Gastroesophageal sphincter (tissue), 4 donors: ENCODE data around the gene MMP14. TPM values are rescaled to one million over a fixed set of nuclear protein-coding genes. Genes with fewer than 3 reads are reported as not detected.
A peak's percentile ranks its signal among the peaks of the same experiment; 100 is the strongest.

Source experiments
- ATAC-seq: fragments of 150-250 bp; one replicate; pipeline ENCODE4 v1.9.1; 2016; ENCODE audit warnings: mild to moderate bottlenecking, moderate library complexity
- H3K27ac ChIP-seq, 4 donors: fragments of 200-600 bp; sonication (generic) in 3 of 4; 1 replicate in 3 of 4; 2 replicates in 1 of 4; pipeline ENCODE4 v1.5.1; 2016 to 2019
- H3K27me3 ChIP-seq: fragments of 200-600 bp; sonication (generic); one replicate; pipeline ENCODE4 v1.5.1; 2019
- H3K36me3 ChIP-seq, 2 donors: fragments of 200-600 bp; sonication (generic); one replicate each; pipeline ENCODE4 v1.5.1; 2019; ENCODE audit warnings: control low read depth in 1 of 2
- H3K4me1 ChIP-seq, 3 donors: fragments of 200-600 bp; sonication (generic); 1 replicate in 2 of 3; 2 replicates in 1 of 3; pipeline ENCODE4 v1.5.1; 2016 to 2019; ENCODE audit warnings: control low read depth in 2 of 3
- H3K4me3 ChIP-seq, 2 donors: fragments of 200-600 bp; sonication (generic); one replicate each; pipeline ENCODE4 v1.5.1; 2019; ENCODE audit warnings: mild to moderate bottlenecking in 1 of 2, moderate library complexity in 1 of 2
- H3K9me3 ChIP-seq, 3 donors: fragments of 200-600 bp; sonication (generic); one replicate each; pipeline ENCODE4 v1.5.1; 2017 to 2019; ENCODE audit warnings: control low read depth in 2 of 3
- EP300 ChIP-seq: sonication (generic); formaldehyde crosslinking; IDR thresholded peaks from one replicate; pipeline ENCODE4 v1.6.1; 2017; ENCODE audit warnings: antibody characterized with exemption, mild to moderate bottlenecking
- POLR2A ChIP-seq, 2 donors: fragments of 450-650 bp; IDR thresholded peaks; one replicate each; pipeline ENCODE4 v1.6.1; 2017; ENCODE audit warnings: antibody characterized with exemption in 2 of 2, mild to moderate bottlenecking in 2 of 2, moderate library complexity in 1 of 2
- POLR2AphosphoS5 ChIP-seq: sonication (generic); formaldehyde crosslinking; IDR thresholded peaks from one replicate; pipeline ENCODE4 v1.6.1; 2017; ENCODE audit warnings: antibody characterized with exemption
- WGBS, 2 donors: methylation state at CpG; one replicate each; pipeline ENCODE4 v1.1.5; 2018; ENCODE audit warnings: low coverage in 1 of 2; 5-methylcytosine and 5-hydroxymethylcytosine counted together
- total RNA-seq, 4 donors: library from RNA; depleted of rRNA; stranded (reverse); fragments of >200 nt; gene quantifications; one replicate each; pipeline ENCODE4 v1.1.0, GENCODE V29; 2016
- TF ChIP-seq, protein P1 (sequence below), 4 experiments: fragments of 200-600 bp in 2 of 4; fragments of 450-650 bp in 2 of 4; sonication (generic) in 1 of 4; IDR thresholded peaks; one replicate each; pipeline ENCODE4 v1.5.1; 2017 to 2019; ENCODE audit warnings: antibody characterized with exemption in 4 of 4, mild to moderate bottlenecking in 2 of 4, moderate library complexity in 2 of 4

MMP14 gene
- total RNA-seq, 4 donors from 2014 or later: 114 to 127 (median 123) TPM

DNA sequence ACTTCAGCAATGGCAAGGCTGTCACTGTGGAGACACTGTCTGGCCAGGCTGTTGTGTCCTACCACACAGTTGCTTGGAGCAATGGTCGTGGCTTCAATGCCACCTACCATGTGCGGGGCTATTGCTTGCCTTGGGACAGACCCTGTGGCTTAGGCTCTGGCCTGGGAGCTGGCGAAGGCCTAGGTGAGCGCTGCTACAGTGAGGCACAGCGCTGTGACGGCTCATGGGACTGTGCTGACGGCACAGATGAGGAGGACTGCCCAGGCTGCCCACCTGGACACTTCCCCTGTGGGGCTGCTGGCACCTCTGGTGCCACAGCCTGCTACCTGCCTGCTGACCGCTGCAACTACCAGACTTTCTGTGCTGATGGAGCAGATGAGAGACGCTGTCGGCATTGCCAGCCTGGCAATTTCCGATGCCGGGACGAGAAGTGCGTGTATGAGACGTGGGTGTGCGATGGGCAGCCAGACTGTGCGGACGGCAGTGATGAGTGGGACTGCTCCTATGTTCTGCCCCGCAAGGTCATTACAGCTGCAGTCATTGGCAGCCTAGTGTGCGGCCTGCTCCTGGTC lies 39.4 kb downstream of the MMP14 start:
- Histone ChIP-seq H3K27me3 (no peaks in the 10 kb centered on the region), H3K36me3 (peaks cover 0 to 70% of the 10 kb centered on the region in 2 donors), H3K4me1 (peaks cover 0 to 43% (median 10%) of the 10 kb centered on the region in 3 donors), H3K27ac (no peak overlapping the region), H3K4me3 (no peak overlapping the region), H3K9me3 (no peaks in the 10 kb centered on the region)
- TF ChIP-seq, protein P1, sequence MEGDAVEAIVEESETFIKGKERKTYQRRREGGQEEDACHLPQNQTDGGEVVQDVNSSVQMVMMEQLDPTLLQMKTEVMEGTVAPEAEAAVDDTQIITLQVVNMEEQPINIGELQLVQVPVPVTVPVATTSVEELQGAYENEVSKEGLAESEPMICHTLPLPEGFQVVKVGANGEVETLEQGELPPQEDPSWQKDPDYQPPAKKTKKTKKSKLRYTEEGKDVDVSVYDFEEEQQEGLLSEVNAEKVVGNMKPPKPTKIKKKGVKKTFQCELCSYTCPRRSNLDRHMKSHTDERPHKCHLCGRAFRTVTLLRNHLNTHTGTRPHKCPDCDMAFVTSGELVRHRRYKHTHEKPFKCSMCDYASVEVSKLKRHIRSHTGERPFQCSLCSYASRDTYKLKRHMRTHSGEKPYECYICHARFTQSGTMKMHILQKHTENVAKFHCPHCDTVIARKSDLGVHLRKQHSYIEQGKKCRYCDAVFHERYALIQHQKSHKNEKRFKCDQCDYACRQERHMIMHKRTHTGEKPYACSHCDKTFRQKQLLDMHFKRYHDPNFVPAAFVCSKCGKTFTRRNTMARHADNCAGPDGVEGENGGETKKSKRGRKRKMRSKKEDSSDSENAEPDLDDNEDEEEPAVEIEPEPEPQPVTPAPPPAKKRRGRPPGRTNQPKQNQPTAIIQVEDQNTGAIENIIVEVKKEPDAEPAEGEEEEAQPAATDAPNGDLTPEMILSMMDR (IDR thresholded peaks at IDR 0.05): no peak
- no peak for TF ChIP-seq POLR2A (IDR thresholded peaks at IDR 0.05)
- TF ChIP-seq EP300: no peak
- no peak for TF ChIP-seq POLR2AphosphoS5
- no peak for ATAC-seq
- 60% methylated on average over 1 of the region's 20 CpGs; no CpG with 5 or more reads in 1 of the 2 donors for WGBS, 2 donors

DNA sequence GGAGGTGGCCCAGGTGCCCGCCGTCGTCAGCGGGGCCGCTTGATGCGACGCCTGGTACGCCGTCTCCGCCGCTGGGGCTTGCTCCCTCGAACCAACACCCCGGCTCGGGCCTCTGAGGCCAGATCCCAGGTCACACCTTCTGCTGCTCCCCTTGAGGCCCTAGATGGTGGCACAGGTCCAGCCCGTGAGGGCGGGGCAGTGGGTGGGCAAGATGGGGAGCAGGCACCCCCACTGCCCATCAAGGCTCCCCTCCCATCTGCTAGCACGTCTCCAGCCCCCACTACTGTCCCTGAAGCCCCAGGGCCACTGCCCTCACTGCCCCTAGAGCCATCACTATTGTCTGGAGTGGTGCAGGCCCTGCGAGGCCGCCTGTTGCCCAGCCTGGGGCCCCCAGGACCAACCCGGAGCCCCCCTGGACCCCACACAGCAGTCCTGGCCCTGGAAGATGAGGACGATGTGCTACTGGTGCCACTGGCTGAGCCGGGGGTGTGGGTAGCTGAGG lies 40.7 kb downstream of the MMP14 start:
- peaks cover 0 to 70% of the 10 kb centered on the region in 2 donors for H3K36me3 ChIP-seq
- no peaks in the 10 kb centered on the region for H3K27me3 ChIP-seq
- no peak overlapping the region for H3K27ac ChIP-seq
- no peak overlapping the region for H3K4me3 ChIP-seq
- no peak for ATAC-seq
- H3K4me1 ChIP-seq: peaks cover 0 to 43% (median 10%) of the 10 kb centered on the region in 3 donors
- TF ChIP-seq POLR2AphosphoS5 (no peak), POLR2A (IDR thresholded peaks at IDR 0.05) (peak in 1 of 2 donors; percentile 3), EP300 (no peak)
- TF ChIP-seq, protein P1 (IDR thresholded peaks at IDR 0.05): no peak
- WGBS, 2 donors: 92% methylated on average over 5 of the region's 22 CpGs; no CpG with 5 or more reads in 1 of the 2 donors
- H3K9me3 ChIP-seq: no peaks in the 10 kb centered on the region

DNA sequence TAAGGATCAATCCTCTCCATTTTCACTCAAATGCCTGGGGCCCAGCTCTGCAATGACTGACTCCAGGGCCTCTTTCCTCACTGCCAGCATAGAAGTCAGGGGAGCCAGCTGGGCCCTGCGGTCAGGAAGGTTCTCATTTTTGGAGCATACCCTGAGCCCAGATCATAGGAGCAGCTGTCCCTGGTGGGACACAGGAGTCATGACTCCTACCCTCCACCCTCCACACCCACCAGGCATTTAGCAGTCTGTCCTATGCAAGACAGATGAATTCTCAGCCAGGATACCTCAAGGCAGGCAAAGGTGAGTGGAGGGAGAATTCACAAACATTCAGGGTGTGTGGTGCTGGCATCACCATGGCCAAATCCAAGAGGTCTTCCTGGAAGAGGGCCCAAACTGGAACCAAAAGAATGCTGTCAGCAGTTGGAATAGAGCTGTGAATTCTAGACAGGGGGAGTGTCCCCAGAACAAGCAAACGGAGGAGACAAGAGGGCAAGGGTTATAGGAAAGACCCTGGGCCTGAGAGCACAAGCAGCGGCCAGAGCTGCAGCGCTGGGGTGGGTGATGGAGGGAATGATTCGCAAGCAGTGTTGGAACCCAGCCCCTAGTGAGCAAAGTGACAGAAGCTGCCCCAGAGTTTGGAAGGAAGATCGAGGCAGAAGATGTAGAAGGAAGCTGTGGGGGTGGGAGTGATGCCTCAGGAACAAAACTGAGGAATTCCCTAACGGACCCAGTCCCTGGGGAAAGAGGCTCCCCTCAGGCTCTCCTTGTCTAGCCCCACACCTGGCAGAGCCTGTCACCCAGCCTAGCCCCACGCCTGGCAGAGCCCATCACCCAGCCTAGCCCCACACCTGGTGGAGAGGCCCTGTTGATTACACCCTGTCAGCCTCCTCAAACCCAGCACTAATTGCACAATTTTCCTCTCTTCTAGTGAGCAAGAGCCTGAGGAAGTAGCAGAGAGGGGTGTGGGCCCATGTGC lies 42.2 kb downstream of the MMP14 start:
- H3K27ac ChIP-seq: no peak overlapping the region
- 63 to 68% methylated on average over 5 to 8 of the region's 8 CpGs for WGBS, 2 donors
- H3K4me1 ChIP-seq: peaks cover 0 to 48% (median 8%) of the 10 kb centered on the region in 3 donors
- no peaks in the 10 kb centered on the region for H3K27me3 ChIP-seq
- ATAC-seq: no peak
- no peak overlapping the region for H3K4me3 ChIP-seq
- TF ChIP-seq POLR2A (IDR thresholded peaks at IDR 0.05): no peak
- no peak for TF ChIP-seq POLR2AphosphoS5
- no peak for TF ChIP-seq EP300
- TF ChIP-seq, protein P1 (IDR thresholded peaks at IDR 0.05): no peak
- peaks cover 0 to 64% of the 10 kb centered on the region in 2 donors for H3K36me3 ChIP-seq
- H3K9me3 ChIP-seq: no peaks in the 10 kb centered on the region

DNA sequence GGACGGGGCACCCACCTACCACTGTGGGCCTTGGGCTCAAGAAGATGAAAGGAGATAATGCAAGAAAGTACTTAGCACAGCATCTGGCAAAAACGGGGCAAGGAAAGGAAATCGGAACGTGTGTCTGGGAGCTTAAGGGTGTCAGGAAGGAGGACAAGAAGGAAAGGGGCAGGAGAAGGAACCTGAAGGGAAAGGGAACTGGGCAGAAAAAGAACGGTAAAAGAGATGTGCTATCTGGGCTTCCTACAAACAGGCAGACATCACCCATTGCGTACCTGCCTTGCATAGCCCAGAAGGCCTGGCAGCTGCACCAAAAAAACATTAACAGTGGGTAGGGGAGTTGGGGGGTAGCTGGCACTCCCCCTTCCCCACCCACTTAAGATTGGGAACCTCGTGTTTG lies 45.7 kb downstream of the MMP14 start:
- H3K27me3 ChIP-seq: no peaks in the 10 kb centered on the region
- no peak for ATAC-seq
- WGBS, 2 donors: 27 to 35% methylated on average over 6 of the region's 7 CpGs
- peaks cover 0 to 29% of the 10 kb centered on the region in 2 donors for H3K36me3 ChIP-seq
- peaks cover 0 to 29% (median 6%) of the 10 kb centered on the region in 3 donors for H3K4me1 ChIP-seq
- TF ChIP-seq, protein P1 (IDR thresholded peaks at IDR 0.05): no peak
- no peak for TF ChIP-seq POLR2A (IDR thresholded peaks at IDR 0.05)
- H3K4me3 ChIP-seq: no peak overlapping the region
- no peak overlapping the region for H3K27ac ChIP-seq
- H3K9me3 ChIP-seq: no peaks in the 10 kb centered on the region
